ENCODE data around the gene SLX9.

The SLX9 gene

DNA sequence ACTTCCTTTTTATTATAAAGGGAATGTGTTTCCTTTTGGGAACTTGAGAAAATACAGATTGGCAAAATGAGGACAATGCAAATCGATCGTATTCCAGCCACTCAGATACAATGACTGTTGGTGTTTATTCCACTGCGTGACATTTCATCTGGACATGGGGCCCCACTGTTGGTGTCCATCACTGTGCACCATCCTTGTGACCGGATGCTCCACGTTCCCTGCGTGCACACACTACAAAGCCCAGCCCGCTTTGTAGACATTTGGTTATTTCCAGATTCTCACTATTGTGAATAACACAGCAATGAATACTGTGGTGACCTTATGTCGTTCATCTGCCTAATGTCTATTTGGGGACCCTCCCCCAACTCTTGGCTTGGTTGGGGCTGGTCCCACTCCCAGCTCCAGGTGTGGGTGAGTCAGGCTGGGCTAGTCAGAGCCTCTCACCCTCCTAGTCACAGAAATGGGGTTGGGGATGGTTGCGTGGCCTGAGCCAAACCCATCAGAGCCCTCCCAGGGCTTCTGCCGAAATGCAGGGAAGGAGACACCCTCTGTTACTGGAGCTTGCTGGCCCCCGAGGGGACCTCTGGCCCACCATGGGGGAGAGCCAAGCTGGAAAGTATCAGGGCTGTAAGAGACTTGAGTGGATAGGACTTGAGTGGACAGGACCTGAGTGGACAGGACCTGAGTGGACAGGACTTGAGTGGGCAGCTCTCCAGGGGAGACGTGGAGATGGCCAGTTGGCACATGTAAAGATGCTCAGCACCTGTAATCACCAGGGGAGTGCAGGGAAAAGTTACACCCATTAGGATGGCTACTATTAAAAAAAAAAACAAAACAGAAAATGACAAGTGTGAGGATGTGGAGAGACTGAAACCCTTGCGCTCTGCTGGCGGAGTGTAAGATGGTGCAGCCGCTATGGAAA, 77.5 kb downstream of the SLX9 start:
- Histone ChIP-seq H3K9me3 (ENCODE audit: low read depth, low read length) (no peaks in the 10 kb centered on the region), H3K9ac (ENCODE audit: insufficient read length) (no peak overlapping the region), H3K36me3 (ENCODE audit: insufficient read depth, low read length) (no peaks in the 10 kb centered on the region), H3K4me3 (no peak overlapping the region), H3K27ac (no peak overlapping the region)
- TF ChIP-seq EZH2 (IDR thresholded peaks at IDR 0.05) (no peak), FOXP2 (optimal IDR thresholded peaks at IDR 0.05; ENCODE audit: control extremely low read depth, extremely low read length, insufficient read depth) (no peak), POLR2AphosphoS5 (IDR thresholded peaks at IDR 0.05; ENCODE audit: borderline replicate concordance, low read depth, low read length) (no peak)
- no peak for DNase-seq (ENCODE audit: low read depth, low spot score)

DNA sequence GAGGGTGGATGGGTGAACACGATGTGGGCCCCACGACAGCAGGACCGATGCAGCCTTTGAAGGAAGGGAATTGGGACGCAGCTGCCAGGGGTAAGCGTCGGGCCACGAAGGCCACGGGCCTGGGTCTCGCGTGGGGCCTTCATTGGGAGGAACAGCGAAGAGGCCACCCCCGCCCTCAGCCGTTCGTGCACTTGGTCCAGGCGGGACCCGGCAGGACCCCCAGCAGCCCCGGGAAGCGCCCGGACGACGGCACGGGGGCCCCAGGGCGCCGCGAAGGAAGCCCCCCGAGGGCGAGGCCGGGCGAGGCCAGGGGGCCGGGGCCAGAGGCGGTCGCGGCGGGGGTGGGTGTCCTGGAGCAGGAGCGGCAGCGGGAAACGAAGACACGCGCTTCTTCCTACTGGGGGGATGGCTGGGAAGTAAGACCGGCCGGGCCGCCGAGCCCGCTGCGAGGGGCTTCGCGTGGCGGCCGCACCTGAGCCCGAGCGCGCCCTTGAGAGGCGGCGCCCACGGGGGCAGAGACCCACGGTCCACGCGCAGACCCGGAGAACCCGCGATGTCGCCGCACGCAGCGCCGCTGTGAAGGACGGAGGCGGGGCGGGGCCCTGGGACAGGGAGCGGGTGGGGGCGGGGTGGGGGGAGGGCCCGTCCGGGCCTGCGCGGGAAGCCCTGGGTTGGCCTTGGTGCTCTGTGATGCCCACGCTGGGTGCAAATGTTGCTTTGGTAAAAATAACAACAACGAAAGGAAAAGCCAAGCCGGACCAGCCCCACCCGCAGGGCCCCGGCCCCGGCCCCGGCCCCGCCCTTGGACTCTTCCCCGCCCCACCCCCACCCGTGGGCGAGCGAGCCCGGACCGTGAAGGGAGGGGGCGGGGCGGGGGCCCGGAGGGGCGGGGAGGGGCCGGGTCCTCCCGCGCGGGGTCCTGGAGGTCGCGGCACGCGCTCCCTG, 78.6 kb downstream of the SLX9 start:
- H3K27ac ChIP-seq: no peak overlapping the region
- no peak overlapping the region for H3K9ac ChIP-seq (ENCODE audit: insufficient read length)
- TF ChIP-seq EZH2 (IDR thresholded peaks at IDR 0.05) (no peak), POLR2AphosphoS5 (IDR thresholded peaks at IDR 0.05; ENCODE audit: borderline replicate concordance, low read depth, low read length) (no peak), FOXP2 (optimal IDR thresholded peaks at IDR 0.05; ENCODE audit: control extremely low read depth, extremely low read length, insufficient read depth) (no peak)
- H3K4me3 ChIP-seq: no peak overlapping the region
- H3K36me3 ChIP-seq (ENCODE audit: insufficient read depth, low read length): no peaks in the 10 kb centered on the region
- no peak for DNase-seq (ENCODE audit: low read depth, low spot score)
- no peaks in the 10 kb centered on the region; the same call in 1 of the 2 replicates for H3K9me3 ChIP-seq (ENCODE audit: low read depth, low read length)

DNA sequence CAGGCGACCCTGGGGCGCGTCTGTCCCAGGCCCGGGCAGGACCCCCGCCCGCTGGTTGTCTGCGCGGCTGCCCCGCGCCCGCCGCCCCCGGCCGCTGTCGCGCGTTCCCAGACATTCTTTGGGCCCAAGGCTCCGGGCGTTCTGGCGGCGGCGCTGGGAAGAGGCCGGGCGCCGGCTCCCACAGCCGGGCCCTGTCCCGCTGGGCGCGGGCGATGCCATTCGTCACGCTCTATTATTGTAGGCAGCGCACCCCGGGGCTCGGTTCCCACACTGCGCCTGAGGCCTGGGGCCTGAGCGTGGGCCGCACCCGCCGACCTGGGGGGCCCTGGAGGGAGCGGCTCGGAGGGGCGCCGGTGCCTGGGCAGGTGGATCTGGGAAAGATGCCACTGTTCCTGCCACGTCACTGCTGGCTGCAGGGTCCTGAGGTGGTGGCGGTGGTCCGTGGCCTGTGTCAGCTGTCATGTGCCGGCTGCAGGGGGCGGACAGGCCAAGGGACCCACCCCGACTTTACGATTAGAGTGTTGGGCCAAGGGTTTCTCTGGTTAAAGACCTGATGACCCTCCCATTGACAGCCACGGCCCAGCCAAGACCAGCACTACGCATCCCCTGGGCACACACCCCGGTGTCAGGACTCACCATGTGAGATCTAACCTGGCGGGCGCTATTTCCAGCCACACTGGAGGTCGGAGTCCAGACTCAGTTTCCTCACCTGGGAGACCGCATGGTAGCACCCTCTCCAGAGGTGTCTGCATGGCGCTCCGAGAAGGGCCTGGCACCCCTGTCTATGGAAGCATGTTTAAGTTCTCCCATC, 79.5 kb downstream of the SLX9 start:
- Histone ChIP-seq H3K36me3 (ENCODE audit: insufficient read depth, low read length) (no peaks in the 10 kb centered on the region), H3K27ac (no peak overlapping the region), H3K4me3 (no peak overlapping the region), H3K9ac (ENCODE audit: insufficient read length) (no peak overlapping the region), H3K9me3 (ENCODE audit: low read depth, low read length) (no peaks in the 10 kb centered on the region; the same call in 1 of the 2 replicates)
- DNase-seq (ENCODE audit: low read depth, low spot score): no peak
- TF ChIP-seq EZH2 (IDR thresholded peaks at IDR 0.05) (no peak), POLR2AphosphoS5 (IDR thresholded peaks at IDR 0.05; ENCODE audit: borderline replicate concordance, low read depth, low read length) (no peak), FOXP2 (optimal IDR thresholded peaks at IDR 0.05; ENCODE audit: control extremely low read depth, extremely low read length, insufficient read depth) (no peak)

DNA sequence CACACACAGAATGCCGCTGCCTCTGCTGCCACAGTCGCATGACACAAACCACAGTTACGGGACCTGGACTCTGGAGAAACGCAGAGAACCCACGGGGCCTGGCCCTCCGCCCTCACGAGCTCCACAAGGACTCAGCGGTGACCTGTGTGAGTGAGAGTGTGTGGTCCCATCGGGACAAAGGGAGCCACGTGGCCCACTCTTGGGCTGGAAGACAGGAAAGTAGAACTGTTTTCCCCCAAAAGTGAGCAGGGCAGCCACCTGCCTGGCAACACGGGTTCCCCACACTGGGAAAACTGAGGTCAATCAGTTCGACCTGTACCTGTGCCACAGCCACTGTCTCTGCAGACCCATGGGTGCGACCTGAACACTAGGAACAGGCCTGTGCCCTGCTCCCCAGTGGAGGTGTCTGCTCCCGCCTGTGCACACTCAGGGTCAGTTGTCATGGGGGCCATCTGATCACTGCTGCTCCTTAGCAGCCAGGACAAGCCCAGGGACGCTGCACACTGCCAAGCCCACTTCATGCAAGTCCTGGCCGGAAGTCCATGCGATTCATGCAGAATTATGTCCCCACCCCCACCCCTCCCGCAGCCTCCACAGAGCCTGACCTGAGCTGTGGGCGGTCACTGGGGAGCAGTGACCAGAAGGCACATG, 80.2 kb downstream of the SLX9 start:
- Histone ChIP-seq H3K27ac (no peak overlapping the region), H3K4me3 (no peak overlapping the region), H3K9me3 (ENCODE audit: low read depth, low read length) (no peaks in the 10 kb centered on the region; the same call in 1 of the 2 replicates), H3K9ac (ENCODE audit: insufficient read length) (no peak overlapping the region), H3K36me3 (ENCODE audit: insufficient read depth, low read length) (no peaks in the 10 kb centered on the region)
- no peak for DNase-seq (ENCODE audit: low read depth, low spot score)
- no peak for TF ChIP-seq EZH2 (IDR thresholded peaks at IDR 0.05)

DNA sequence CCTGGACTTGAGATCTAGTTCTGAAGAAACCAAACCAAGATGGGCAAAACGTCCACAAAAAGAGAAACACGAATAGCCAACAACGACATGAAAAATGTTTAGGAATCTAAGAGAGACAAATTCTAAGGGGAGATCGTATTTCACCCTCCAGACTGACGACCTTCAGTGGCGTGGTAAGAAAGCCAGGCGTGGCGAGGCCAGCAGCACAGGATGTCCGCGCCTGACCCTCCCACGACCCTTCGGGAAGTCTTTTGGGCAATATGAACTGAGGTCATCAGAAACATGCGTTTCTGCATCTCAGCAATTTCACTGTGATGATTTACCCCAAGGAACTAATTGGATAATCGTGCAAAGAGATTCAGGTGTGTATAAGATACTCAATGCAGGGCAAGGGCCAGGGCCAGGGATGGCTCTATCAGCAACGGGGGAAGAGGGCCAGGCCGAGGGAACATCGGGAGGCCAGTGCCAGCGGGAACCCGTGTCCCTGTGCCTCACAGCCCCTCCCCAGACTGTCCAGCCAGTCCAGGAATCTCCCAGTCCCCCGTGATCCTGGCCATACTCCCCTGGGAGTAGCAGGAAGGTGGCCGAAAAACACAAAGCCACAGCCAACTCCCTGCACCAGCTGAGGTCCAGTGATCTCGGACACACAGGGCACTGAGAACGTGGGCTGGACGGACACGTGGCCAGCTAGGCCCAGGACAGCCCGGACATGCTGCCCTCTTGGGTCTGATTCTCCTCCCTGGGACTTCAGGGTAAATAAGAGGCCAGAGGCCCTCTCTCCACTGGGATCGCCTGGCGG, 81.0 kb downstream of the SLX9 start:
- no peak overlapping the region for H3K4me3 ChIP-seq
- no peak overlapping the region for H3K9ac ChIP-seq (ENCODE audit: insufficient read length)
- TF ChIP-seq EZH2 (IDR thresholded peaks at IDR 0.05) (no peak), POLR2AphosphoS5 (IDR thresholded peaks at IDR 0.05; ENCODE audit: borderline replicate concordance, low read depth, low read length) (no peak), FOXP2 (optimal IDR thresholded peaks at IDR 0.05; ENCODE audit: control extremely low read depth, extremely low read length, insufficient read depth) (no peak)
- H3K9me3 ChIP-seq (ENCODE audit: low read depth, low read length): no peaks in the 10 kb centered on the region; the same call in 1 of the 2 replicates
- no peaks in the 10 kb centered on the region for H3K36me3 ChIP-seq (ENCODE audit: insufficient read depth, low read length)
- DNase-seq (ENCODE audit: low read depth, low spot score): no peak
- H3K27ac ChIP-seq: no peak overlapping the region

DNA sequence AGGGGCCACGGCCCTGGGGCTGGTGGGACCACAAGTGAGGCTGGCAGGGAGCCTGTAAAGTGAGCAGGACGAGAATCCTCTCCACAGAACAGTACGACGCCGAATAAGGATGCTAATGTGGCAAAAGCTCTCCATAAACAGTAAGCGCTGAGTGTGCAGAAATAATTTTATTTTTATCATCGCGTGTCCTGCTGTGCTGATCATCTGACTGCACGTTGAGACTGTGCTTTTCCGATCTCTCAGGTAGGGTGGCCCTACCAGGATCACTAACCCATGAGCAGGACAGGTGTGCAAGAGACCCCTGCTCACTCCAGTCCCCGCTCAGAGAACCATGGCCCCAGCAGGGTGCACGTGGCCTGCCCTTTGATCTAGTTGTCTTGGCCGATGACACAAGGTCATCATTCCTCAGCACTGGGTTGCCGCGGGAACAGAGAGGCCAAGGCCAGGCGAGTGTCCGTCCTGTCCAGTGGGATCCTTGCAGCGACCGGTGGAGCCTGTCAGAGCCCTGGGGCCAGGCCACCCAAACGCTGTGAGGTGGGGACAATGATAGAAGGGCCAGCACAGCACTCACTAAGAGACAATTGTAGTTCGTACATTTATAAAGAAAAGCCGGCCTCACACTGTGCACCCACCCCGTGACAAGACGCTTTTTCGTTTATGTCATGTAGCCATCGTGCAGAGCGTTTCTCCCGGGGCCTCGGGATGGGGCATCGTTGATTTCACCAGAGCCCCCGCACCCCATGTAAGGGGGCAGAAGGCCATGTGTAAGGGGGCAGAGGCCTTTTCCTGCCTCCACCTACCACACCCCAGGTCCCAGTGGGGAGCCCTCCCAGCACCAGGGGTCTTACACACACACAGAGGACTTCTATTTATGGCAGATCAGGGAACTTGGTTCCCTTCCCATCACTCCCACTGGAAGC, 81.9 kb downstream of the SLX9 start:
- Histone ChIP-seq H3K36me3 (ENCODE audit: insufficient read depth, low read length) (no peaks in the 10 kb centered on the region), H3K27ac (no peak overlapping the region), H3K4me3 (no peak overlapping the region), H3K9ac (ENCODE audit: insufficient read length) (no peak overlapping the region), H3K9me3 (ENCODE audit: low read depth, low read length) (no peaks in the 10 kb centered on the region; the same call in 1 of the 2 replicates)
- no peak for DNase-seq (ENCODE audit: low read depth, low spot score)
- TF ChIP-seq EZH2 (IDR thresholded peaks at IDR 0.05) (no peak), FOXP2 (optimal IDR thresholded peaks at IDR 0.05; ENCODE audit: control extremely low read depth, extremely low read length, insufficient read depth) (no peak), POLR2AphosphoS5 (IDR thresholded peaks at IDR 0.05; ENCODE audit: borderline replicate concordance, low read depth, low read length) (no peak)

All from SK-N-MC (cell line).